ENCODE measurements around the gene GAK.

GAK gene

DNA sequence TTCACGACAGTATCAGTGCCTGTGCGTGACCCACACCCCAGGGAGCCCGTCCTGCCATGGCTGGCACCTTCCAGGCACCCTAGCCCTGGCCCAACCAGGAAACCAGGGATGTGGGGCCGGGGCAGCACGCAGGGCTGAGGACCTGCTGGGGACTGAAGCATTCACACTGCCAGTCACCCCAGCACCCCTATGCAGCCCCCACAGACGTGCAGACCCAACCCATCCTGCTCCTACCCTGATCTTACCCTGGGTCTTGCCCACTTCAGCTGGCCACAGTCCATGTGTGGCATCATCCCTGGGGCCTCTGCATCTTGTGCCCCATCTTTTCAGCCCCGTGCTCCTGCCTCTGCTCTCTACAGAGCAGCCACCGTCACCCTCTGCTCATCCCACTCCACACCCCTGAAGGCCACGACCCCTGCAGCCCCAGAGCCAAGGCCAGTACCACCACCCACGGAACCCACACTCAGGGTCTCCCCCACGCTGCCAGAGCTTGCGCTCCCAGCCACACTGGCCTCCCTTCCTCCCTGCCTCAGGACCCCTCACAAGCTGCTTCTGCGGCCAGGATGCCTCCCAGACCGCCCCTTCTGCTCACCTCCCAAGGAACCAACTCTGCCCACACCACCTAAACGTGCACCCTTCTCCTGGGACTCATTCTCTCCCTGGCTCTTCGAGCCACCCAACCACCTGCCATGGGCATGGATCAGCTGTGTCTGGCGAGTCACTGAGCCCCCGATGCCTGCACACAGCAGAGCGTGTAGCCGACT lies 25.6 kb downstream of the GAK start:
- no peak for DNase-seq

- DNase-seq: no peak
Measured at GRCh38 chr4:905485-906338, 26.4 kb downstream of the GAK start.

DNA sequence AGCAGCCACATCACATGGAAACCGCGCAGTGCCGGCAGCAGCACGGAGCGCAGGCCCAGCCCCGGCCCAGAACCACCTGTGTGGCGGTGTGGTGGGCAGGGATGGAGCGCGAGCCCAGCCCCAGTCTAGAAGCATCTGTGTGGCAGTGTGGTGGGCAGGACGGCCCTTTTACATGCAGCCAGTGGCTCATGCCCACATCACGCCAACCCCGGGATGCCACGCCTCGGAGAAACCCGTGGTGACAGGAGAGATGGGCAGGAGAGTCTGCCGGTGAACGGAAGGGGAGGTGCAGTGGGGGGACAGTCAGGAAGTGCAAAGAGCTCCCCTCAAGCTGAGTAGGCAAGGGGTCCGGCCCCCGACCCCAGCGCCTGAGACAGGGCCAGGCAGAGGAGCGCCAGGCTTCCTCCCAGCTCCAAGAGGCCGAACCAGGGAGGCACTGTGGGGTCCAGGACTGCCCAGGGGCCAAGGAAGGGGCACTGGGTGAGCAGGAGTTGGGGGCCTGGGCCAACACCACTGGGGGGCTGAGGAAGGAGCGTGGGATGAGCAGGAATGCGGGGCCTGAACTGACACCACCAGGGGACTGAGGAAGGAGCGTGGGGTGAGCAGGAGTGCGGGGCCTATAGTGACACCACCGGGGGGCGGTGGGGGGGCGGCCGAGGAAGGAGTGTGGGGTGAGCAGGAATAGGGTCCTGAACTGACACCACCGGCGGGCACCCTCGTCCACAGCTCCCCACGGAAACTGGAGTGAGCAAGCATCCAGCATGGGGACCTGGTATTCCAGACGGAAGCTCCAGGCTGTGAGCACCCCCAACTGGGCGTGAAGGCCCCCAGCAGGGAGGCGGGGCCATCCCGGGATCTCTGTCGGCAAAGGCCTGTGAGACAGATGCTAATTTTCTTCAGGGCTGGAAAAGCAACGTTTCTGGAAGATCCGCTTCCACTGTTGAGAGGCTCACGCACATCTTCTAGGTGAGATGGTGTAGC lies 28.8 kb downstream of the GAK start:
- DNase-seq: no peak

DNA sequence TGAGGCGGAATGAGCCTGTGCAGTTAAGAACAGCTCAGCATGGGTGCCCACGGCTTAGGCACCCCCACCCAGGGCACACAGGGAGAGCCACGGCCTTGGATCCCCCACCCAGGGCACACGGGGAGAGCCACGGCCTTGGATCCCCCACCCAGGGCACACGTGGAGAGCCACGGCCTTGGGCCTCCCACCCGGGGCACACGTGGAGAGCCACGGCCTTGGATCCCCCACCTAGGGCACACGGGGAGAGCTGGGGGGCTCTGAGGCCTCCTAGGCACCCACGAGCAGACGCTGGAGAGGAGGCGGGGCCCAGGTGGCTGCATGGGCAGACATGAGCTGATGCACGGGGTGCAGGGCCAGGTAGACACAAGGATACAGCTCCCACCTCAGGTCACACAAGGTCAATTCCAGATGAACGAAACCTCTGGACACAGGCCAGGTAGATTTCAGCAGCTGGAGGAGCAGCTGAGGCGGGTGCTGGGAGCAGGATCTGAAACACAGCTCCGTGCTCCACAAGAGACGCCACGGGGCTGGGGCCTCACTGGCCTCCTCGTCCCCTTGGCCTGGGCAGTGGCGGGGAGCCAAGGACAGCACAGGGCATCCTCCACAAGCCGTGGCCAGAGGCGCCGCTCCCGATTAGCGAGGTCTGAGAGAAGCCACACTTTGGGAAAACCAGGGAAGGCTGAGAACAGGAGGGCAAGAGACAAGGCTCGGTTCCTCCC lies 30.8 kb downstream of the GAK start:
- no peak for DNase-seq

DNA sequence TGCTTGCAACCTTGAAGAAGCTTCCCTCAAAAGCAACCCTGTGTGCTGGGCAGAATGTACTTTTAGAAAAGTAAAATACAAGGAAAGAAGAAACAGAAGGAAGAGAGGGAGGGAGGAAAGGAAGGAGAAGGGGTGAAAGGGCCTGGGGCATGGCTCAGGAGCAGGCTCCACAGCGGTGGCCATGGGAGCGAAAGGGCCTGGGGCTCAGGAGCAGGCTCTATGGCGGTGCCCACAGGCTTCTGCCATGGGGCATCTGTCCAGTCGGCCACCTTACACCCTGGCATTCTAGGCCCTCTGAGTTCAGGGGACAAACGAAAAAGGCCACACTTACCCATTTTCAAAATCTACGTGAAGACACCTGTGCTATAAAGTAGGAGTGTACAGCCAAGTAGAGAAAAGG lies 31.4 kb downstream of the GAK start:
- DNase-seq: no peak

- DNase-seq: no peak
Measured at GRCh38 chr4:900073-900472, 32.0 kb downstream of the GAK start.

GRCh38 chr4:899556-899906 lies 32.6 kb downstream of the GAK start:
- no peak for DNase-seq

GRCh38 chr4:898869-899555 lies 33.1 kb downstream of the GAK start:
- no peak for DNase-seq

DNA sequence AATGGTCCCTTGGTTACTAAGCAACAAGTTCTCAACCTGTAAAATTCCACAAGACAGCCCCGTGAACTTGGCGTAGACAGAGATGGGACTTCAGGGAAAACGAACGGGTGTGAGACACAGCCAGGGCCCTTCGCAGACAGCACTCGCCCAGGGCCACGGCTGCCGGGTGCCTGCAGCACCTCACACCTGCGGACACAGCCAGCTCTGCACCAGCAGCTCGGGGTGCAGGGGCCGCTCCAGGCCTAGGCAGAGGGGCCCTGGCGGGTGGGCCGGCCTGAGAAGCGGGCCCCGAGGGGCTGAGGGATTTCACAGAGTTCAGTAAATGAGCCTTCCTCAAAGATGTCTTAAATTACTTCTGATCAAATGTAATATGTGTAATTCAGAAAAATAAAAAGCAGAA lies 34.0 kb downstream of the GAK start:
- DNase-seq: no peak

DNA sequence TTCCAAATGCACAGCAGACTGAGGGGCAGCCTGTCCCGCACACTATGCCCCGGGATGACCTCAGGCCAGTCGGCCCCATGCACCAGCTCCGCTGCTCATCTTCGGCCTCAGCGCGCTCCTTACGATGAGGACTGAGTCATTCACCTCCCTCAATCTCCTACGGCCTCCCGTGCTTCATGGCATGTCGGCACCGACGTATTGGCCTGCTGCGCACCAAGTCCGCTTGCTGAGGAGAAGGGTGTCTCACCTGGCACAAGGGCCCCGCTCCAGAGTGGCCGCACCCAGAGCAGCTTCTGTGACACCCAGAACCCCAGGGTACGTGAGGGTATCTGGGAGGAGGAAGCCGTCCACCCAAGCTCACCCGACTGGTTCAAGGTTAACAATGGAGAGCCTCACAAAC lies 35.5 kb downstream of the GAK start:
- no peak for DNase-seq

- no peak for DNase-seq
Measured at GRCh38 chr4:896216-896615, 35.9 kb downstream of the GAK start.

DNA sequence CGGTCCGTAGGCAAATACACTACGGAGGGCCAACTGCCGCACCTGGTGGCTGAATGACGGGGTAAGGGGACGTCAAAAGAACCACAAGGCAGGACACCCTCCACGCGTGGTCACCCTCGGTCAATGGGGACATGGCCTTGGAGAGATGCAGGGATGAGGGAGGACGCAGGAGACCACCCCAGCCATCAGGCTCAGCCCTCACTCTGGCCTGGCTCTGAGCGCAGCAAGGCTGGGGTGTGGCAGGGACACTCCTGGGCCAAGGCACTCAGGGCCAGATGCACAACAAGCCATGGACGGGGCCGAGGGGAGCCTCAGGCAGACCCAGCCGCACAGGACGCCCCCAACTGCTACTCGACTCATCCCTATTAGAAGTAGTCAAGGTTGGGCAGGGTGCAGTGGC lies 36.5 kb downstream of the GAK start:
- no peak for DNase-seq

GRCh38 chr4:893995-894705 lies 38.0 kb downstream of the GAK start:
- no peak for DNase-seq

- DNase-seq: no peak
Measured at GRCh38 chr4:893276-893994, 38.7 kb downstream of the GAK start.

DNA sequence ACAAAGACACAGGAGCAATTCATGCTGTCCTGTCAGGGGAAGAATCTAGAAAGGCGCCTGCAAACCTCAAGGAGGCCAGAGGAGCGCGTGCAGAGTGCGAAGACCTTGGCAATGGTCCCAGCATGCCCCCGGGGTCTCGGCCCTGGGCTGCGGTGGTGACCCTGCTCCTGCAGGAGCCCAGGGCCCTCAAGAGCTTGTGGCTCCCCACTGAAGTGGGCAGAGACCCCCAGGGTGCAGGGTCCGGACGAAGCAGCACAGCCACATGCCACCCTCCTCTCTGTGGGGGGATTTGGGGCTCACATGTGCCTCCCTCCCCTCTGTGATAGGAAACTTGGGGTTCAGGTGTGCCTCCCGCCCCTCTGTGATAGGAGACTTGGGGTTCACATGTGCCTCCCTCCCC lies 39.3 kb downstream of the GAK start:
- DNase-seq: no peak

- no peak for DNase-seq
Measured at GRCh38 chr4:891747-892146, 40.4 kb downstream of the GAK start.

DNA sequence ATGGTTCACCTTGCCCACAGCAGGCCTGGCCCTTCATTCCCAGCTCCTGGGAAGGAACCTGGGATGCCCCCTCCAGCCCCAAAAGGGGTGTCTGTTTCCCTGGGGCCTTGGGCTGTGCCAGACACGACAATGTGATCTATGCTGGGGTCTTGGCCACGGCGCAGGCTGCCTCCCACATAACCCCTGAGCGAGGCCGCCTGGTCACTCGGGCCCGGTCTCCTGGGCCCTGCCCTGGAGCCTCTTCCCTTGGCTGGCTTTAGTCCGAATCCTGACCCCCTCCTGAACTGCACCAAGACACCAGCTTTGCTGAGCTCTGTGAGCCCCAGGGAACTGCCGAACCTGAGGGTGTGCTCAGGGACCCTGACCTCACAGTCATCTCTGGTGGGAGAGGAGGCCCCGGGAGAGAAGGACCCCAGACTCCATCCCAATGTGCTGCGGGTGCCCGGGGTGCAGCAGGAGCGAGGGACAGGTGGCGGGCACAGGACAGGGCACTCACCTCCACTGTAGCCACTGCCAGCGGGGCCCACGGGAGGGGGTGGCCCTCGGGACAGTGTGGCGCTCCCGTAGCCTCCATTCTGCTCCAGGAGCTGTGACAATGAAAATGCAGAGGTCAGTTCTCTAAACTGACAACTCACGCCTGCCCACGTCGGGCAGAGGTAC lies 42.0 kb downstream of the GAK start:
- DNase-seq: no peak

DNA sequence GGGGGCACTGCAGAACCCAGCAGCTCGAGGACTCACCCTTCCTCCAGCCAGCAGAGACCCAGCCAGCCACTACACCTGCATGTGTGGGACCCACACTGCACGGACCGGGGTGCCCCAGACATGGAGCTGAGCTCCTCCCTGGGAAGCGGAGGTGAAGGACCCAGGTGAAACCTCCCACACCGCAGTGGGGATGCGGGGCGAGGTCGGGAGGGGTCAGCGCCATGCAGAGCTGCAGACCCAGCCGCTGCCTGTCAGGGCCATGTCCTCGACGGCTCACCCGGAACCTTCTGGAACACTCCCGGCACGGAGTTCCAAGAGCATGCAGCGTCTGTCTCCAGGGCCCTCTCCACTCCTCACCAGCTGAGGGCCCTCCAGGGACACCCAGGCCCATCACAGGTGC lies 42.6 kb downstream of the GAK start:
- no peak for DNase-seq

DNA sequence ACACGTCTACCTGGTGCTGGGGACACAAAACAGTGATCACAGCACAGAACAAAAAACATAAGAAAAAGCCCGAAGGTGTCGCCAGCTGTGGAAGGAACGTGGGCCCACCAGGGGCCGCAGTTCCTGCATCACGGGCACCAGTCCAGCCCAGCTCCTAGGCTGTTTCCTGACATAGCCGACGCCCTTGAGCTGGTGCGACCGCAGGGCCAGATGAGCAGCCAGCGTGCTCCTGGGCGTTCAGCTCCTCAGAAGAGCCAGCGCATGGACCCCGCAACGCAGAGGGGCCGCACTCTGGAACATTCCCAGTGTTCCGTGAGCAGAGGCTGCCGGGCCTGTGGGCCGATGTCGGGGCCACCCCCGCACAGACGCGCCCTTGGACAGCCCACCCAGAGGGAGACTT lies 44.1 kb downstream of the GAK start:
- no peak for DNase-seq

Measured in COR-L47 (cell line).